Measurements from ENCODE around the gene ADGRG6.
"Not testable (repeated sequence)": the region's sequence is repeated elsewhere in the genome, so short reads cannot be mapped to it uniquely, and the experiment has no call there.

Gene ADGRG6

DNA sequence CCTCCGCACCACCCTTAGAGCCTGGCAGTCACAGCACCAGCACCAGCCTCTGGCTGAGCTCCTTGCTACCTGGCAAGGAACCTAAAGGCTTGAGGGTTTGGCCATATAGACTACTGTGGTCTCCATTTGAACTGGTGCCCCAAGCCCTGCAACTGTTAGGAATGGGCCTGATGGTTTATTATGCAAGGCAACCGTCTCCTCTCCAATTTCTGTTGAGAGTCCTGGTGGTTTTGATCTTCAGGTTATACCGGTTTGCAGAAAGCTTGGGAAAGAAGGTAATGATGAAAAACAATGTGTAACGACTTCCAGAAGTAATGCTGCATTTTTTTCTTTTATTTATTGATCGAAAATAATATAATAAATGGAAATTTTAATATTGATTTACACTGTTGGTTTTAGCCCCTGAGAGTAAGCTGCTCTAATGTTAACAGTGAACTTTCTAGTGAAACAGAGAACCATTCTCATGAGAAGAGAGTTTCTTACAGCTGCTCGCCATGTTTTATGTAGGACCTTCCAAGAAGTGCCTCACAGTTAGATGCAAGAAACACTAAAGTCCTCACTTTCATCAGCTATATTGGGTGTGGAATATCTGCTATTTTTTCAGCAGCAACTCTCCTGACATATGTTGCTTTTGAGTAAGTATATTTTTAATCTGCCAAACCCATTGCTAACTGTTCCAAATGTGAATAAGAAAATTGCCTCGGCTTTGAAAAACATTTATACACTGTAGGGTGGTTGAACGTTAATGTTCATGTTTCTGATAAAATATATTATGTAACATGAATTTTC lies 112.8 kb downstream of the ADGRG6 start:
- no peak for DNase-seq

DNA sequence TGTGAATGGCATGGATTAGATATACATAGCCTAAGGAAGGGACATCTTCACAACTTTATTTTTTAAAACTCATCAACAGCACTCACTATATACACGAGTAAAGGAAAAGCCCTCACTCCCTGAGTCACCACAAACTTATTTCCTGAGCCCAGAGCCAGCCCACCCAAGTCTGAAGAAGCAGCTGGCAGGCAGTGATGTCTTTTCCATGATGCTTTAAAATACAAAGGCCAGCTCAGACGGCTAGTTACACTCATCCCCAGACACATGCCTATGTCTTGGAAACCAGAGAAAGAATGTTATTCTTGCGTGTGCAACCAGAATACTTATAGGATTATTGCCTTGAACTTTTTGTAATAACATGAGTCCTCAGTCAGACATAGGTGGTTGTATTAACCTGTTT lies 114.4 kb downstream of the ADGRG6 start:
- no peak for DNase-seq

DNA sequence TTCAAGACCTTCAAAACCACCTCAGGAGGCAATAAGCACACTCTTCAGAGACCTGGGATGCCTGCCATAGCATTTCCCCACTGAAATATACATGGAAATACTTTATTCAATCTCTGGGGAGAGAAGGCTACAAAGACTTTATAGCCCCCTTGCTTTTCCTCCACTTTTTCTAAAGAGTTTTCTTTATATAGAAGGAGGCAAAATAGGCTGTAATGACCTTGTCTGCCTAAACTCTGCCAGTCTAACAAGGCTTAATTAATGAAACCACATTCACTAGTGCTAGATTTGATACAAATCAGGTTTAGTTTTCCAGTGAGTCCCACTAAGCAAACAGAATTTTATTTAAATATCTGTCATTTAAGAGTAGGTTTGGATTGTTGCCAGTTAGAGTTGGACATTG lies 114.9 kb downstream of the ADGRG6 start:
- DNase-seq: no peak

DNA sequence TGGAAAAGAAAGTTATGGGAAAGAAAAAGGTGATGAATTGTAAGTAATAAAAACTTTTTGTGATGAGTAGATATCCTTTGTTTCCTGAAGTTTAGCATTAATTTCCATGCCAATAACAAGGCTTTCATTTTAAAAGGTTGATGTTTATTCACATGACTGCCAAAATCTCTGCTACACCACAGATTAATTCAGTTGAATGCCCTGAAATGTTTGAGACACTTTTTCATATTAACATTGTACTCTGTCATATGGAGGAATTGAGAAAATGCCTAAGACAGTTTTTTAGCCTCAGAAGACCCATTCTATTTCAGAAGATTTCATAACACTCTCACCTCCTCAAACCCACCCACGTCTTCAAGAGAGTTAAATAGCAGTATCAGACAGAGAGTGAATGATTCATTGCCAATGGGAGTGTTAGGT lies 115.5 kb downstream of the ADGRG6 start:
- DNase-seq: no peak

DNA sequence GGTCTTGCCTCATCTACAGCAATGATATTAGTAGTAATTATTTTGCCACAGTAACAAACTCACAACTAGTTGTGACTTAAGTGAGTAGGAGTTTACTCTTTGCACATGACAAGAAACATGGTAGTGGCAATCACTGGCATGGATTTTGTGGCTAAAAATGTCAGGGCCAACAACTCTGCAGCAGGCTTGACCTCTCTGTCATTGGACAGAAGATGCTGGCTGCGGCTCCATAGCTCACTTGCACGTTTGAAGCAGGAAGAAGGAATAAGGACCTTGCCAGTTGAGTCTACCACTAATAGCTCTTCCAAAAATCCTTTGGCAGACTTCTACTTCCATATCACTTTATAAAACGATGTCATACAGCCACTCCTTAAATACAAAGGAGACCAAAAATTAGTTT lies 117.3 kb downstream of the ADGRG6 start:
- DNase-seq: no peak

DNA sequence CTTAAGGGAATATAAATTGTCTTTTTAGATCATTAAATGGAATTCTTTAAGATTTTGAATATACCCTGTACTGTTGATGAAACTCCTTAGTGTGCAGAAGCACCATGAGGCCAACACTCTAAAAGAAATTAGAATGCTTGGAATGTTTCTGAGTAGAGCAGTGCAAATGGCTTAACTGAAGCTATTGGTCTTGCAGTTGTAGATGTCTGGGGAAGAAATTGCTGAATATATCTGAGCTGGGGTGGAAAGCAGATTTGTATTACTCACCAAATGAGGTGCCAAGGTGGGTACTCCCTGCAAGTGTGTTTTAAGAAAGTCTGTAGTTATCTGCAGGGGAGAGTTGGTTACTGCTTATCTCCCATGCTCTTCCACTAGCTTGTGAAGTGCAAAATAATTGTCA lies 119.0 kb downstream of the ADGRG6 start:
- no peak for DNase-seq

DNA sequence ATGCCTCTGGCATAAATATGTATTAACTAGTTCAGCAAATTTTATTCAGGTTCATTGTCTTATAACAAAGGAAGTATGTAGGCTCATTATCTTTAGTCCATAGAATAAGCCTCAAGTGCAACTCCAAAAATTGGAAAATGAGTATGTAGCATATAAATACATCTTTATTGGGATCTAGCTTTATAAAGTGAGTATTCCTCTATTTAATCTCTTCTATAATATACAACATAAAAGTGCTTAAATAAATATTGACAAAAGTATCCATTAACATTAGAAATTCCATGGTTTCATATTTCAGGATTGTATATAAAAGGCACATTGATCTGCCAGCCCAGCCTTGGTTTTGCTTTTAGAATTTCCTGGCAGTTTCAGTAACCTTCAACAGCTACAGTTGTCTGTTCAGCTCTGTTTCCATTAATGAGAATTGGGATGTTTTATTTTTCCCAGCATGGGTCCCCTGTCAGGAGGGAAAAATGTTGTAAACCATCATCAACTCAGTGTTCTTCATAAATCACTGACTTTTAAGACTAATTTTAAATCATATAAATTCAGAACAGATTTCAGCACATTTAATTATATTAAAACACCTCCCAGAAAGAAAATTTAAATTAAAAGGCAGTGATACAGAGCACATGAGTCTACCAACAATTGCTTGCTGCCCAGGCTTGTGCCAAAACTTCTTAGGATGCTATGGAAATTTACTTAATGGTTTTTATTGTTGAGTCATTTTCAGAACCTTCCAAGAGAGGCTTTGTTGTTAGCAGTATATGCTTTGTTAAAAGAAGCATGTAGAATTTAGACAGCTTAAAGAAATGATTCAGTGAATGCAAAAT lies 119.7 kb downstream of the ADGRG6 start:
- no peak for DNase-seq

DNA sequence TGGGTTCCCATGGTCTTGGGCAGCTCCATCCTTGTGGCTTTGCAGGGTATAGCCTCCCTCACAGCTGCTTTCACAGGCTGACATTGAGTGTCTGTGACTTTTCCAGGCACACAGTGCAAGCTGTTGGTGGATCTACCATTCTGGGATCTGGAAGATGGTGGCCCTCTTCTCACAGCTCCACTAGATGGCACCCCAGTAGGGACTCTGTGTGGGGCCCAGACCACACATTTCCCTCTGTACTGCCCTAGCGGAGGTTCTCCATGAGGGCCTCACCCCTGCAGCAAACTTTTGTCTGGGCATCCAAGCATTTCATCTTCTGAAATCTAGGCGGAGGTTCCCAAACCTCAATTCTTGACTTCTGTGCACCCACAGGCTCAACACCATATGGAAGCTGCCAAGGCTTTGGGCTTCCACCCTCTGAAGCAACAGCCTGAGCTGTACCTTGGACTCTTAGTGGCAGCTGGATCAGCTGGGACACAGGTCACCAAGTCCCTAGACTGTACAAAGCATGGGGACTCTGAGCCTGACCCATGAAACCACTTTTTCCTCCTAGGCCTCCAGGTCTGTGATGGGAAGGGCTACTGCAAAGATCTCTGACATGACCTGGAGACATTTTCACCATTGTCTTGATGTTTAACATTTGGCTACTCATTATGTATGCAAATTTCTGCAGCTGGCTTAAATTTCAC lies 124.8 kb downstream of the ADGRG6 start:
- DNase-seq: not testable (repeated sequence)

DNA sequence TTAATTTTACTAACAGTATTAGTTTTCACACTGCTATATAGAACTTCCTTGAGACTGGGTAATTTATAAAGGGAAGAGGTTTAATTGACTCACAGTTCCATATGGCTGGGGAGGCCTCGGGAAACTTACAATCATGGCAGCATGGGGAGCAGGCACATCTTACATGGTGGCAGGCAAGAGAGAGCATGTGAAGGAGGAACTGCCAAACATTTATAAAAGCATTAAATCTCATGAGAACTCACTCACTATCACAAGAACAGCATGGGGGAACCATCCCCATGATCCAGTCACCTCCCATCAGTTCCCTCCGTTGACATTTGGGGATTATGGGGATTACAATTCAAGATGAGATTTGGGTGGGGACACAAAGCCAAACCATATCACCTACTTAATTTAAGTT lies 126.7 kb downstream of the ADGRG6 start:
- DNase-seq: not testable (repeated sequence)

DNA sequence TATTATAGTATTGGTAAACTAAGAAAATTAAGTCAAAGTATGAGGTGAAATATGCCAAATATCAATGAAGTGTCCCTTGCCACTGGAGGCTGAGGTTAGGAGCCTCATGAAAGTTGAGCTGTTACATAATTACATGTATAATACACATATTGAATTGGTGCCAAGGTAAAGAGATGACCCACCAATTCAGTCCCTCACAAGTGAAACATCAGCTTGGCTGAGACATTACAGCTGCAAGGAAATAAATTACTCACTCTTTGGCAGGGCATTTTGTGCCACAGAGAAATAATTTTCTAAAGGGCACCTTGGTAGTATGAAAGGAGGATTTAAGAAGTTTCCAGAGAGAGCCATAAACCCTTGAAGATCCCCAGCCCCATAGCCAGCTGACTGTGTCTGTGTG lies 127.4 kb downstream of the ADGRG6 start:
- DNase-seq: no peak

DNA sequence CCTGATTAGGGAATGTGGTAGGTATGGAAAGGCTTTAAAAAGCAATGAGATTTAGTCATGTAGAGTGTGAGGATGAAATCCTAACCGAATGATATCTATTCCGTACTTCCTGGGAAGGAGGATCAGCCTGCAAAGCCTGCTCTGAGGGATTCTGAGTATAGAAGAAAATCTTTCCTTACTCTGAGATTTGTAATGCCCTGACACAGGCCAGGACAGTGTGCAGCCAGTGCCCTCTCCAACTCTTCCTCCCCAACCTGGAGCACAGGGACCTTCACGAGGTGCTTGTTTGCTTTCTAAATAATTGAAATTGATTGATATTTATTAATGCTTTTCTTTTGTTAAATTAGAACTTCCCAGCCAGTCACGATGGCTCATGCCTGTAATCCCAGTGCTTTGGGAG lies 131.6 kb downstream of the ADGRG6 start:
- DNase-seq: no peak

DNA sequence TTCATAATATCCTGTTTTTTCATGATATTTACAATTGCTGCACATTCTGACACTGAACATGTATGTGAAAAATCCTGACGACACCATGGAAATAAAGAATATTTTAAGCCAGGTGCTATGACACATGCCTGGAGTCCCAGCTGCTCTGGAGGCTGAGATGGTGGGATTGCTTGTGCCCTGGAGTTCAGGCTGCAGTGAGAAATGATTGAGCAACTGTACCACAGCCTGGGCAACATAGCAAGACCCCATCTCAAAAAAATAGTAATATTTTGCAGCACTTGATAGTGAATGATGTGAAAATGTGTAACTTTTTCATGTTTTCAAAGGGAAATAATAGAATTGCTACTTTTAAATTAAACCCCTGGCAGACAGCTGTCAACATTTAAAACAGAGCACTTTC lies 137.1 kb downstream of the ADGRG6 start:
- no peak for DNase-seq

DNA sequence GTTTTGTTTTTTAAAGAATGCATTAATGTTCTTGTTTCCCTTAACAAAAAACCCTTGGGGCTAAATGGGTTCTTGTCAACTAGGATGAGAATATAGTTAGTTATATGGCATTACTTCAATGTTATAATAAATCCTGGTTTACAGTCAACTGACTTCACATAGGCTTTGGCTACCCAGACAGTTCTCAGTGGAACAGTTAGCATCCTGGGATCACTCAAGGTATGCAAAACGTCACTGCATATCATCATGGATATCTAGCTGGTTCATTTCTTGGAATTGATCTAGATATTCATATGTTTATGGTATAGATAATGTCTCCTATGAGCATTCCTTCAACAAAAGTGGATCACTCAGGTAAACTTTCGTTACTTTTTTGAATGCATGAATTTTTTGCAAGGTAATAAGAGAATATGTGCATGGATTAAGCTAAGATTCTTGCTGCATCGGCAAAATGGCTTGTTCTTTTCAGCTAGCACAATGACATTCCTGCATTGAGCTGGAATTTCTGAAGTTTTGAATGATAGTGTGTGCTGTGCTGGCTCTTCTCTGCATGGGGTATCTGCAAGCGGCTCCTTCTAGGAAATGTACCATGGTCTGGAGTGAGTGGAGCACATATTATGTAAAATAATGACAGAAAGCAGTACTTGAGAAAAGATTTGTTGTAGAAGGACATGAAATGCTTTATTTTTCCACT lies 138.9 kb downstream of the ADGRG6 start:
- no peak for DNase-seq

DNA sequence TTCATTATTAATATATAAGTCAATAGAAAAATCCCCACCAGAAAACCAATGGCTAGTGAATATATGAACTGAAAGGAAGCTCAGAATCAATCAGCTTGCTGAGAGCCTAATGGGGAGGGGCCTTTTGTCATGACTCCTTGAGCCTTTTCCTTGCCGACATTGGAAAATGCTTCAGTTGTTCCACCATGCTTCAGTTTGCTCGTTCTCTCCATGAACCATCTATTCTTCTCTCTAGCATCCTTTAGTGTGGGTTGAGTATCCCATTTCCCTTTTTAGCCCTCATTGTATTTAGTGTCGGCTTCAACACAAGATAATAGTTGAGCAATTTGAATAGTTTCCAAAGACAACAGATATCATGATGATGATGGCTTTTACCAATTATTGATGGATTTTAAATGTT lies 139.9 kb downstream of the ADGRG6 start:
- no peak for DNase-seq

DNA sequence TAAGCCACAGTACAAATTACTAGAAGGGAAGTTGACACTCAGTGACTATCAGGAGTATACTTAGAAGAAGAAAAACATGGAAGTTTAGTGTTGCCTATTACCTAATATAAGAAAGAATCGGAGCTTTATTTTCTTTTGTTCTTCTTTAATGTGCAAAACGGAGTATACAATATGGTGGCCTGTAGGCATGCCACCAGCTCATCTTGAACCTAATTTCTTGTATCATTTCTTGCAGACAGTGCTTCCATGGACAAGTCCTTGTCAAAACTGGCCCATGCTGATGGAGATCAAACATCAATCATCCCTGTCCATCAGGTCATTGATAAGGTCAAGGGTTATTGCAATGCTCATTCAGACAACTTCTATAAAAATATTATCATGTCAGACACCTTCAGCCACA lies 141.3 kb downstream of the ADGRG6 start:
- DNase-seq: no peak

DNA sequence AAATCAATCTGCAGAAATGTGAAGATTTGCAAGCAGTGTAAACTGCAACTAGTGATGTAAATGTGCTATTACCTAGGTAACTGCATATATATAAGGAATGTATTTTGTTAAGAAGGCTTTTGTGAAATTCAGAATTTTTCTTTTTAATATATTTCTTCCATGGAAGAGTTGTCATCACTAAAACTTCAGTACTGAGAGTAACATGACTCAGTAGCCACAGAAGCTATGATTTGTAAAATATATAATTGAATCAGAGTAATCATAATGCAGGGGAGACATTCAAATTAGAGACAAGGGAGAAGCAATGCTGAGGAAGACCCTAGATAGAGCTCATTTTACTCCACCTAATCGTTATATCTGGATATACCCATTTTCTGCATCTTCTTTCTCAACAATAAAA lies 141.7 kb downstream of the ADGRG6 start:
- no peak for DNase-seq

DNA sequence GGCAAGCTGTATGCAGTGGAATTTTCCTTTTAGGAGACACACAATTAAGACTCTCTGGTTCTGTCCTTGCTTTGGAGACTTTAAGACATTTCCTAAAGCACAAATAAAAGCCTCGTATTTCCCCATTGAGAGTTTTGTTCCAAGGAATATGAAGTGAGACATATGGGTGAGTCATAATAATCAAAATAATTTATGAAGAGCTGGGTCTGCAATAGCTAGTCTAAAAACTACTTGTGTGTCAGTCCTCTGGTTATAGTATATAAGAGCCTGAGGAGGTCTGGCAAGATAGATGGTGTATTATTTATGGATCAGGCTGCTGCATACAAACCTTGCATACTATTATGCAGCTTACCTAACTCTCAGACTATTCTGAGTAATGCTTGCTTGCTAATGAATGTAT lies 142.6 kb downstream of the ADGRG6 start:
- DNase-seq: no peak

DNA sequence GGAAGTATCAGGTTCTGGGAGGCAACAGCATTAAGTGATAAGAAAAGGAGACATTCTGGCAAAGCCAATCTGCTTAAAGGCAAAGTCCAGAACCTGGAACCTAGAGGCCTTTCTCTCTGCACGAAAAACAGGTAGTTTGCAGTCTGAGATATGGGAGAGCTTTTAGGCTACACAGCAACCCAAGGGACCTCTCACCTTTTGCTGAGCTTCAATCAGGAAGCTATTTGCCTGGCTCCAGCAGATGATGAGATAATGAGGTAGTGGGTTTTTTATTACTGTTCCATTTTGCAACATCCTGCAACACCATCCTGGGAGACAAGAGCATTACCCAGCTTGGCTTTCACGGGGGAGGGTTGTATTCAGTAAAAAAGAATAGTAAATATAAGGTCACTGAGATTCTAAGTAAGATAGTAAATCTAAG lies 143.1 kb downstream of the ADGRG6 start:
- DNase-seq: no peak

DNA sequence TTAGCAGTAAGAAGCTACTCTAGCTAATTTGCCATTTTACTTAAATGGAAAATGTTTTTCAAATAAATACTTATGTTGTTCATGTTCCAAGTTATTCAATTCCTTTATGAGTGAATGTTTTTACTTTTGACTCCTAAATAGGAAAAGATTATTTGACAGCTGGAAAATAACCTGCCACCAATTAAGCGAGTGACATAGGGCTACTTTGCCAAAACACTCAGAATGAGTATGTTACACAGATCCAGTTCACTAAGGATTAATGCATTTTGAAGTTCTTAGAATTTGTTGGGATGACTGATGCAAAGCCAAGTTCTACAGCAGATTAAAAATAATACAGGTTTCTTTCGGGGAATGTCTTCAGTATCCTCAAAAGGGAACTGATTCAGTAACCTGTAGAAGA lies 144.4 kb downstream of the ADGRG6 start:
- DNase-seq: no peak

DNA sequence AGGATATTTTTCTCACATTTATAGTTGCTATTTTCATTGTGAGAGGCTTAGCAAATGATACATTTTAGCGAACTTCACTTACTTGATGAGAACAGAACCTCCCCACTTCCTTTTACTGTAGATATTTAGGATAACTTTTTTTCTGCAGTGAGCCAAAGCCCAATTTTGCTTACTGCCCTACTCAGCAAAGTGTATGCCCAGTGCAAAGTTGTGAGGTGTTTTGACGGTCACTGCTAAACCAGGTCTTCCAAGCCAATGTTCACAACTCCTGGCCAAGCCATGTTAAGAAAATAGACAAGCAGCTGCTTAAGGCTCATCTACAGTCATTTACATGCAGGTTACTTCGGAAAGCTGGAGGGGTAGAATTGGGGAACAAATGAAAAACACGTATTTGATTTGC lies 144.8 kb downstream of the ADGRG6 start:
- DNase-seq: no peak

DNA sequence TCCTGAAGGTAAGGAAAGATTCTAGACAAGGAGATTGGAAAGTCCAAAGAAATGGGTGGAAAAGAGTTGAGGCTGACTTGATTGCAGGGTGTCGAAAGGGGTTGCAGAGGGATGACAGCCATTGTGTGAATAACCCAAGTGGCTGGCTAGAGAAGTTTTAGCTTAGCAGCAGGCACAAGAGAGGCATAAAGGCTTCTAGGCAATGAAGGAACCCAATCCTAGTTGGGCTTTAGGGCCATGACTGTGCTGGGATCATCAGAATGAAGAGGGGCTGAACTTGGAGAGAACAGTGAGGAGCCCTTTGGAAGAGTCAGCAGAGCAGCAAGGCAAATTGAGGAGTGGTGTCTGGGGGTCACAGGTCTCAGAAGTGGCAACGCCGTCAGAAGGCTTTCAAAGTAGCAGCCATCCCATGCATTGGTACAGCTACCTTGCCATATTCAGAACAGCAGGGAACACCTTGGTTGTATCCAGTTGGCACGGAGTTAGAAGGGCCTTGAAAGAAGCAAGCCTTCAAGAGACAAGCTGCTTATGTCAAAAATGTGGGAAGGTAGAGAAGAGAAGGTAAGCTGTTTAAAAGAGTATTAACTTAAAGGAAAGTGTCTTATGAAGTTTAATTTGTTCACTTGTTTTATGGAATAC lies 146.4 kb downstream of the ADGRG6 start:
- no peak for DNase-seq

DNA sequence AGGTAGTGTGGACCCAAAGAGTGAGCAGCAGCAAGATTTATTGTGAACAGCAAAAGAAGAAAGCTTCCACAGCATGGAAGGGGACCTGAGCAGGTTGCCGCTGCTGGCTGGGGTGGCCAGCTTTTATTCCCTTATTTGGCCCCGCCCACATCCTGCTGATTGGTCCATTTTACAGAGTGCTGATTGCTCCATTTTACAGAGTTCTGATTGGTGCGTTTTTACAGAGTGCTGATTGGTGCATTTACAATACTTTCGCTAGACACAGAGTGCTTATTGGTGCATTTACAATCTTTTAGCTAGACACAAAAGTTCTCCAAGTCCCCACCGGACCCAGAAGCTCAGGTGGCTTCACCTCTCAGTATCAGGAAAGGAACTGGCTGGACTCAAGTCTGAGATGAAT lies 149.0 kb downstream of the ADGRG6 start:
- DNase-seq: not testable (repeated sequence)

DNA sequence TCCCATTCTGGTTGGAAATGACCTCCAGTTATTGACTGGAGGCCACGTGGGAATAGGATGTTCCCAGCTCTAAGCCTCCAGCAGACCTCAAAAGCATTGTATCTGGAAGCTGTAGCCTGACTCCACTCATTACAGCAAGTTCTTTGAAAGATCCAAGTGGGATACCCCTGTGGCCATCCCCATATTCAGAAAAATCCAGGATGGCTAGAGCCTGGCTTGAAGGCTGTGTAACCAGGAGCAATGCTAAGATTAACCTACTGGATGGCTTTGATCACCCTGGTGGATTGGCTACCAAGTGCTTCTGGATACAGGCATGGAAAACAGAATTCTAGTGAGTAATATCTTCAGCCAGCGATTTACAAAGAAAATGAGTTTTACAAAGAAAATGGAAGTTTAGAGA lies 151.2 kb downstream of the ADGRG6 start:
- no peak for DNase-seq

Data from activated gamma-delta T cell treated with Interleukin-2 at 50 U/mL for 16 hours (primary cell).